ENCODE data around the gene SLC44A5.
"Not testable (repeated sequence)": the region's sequence is repeated elsewhere in the genome, so short reads cannot be mapped to it uniquely, and the experiment has no call there.

The SLC44A5 gene

DNA sequence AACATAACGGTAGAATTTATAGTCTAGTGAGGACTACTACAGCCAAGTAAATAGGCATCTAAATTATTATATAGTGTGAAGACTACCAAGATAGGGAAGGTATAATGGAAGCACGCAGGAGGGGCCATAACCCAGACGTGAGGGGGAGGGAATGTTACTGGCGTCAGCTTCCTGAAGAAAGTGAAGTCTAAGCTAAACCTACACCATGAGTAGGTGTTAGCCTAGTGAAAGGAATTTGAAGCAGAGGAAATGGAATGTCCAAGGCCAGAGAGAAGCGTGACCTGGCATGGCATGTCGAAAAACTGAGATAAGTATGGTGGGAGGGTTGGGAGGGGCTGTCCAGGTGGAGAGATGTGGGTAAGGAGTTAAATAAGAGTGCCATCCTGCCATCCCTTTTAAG is 140.5 kb downstream of the SLC44A5 start:
- no peak overlapping the region for H3K4me3 ChIP-seq (ENCODE audit: low read depth, low read length)

GRCh38 chr1:75469586-75470173 is 141.2 kb downstream of the SLC44A5 start:
- no peak overlapping the region for H3K4me3 ChIP-seq (ENCODE audit: low read depth, low read length)

DNA sequence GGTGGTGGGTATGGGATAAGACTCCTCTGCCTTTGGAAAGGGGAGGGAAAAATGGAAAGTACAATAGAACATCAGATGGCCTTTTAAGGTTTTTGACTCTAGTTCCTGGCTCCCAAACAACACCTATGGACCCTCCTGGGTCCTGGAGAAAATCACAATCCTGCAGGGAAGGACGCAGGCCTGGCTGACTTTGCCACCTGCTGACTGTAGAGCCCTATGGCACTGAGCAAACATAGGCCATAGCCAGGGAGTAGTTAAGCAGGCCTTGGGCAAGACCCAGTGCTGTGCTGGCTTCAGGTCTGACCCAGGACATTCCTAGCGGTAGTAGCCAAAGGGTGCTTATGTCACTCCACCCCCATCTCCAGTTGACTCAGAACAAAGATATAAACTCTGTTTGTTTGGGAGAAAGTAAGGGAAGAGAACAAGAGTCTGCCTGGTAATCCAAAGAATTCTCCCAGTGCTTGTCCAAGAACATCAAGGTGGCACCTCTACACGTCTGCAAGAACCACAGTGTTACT is 149.0 kb downstream of the SLC44A5 start:
- no peak overlapping the region for H3K4me3 ChIP-seq (ENCODE audit: low read depth, low read length)

DNA sequence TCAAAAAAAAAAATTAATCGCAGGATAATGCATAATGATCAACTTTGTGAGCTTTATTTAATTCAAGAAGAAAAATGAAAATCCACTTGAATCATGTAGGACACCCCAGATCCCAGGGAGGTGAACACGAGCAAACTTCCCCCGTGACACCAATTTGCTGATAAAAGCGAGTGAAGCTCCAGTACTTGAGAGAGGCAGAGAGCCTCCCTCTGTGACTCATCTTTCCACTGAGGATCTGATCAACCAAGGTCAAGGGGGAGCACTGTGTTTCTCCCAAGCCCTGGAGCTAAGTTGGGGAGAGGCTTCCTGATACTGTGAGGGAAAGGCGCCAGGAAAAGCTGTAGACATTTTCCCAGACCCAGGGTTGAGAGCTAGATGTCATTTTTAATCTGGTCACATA is 160.9 kb downstream of the SLC44A5 start:
- no peak overlapping the region for H3K4me3 ChIP-seq (ENCODE audit: low read depth, low read length)

DNA sequence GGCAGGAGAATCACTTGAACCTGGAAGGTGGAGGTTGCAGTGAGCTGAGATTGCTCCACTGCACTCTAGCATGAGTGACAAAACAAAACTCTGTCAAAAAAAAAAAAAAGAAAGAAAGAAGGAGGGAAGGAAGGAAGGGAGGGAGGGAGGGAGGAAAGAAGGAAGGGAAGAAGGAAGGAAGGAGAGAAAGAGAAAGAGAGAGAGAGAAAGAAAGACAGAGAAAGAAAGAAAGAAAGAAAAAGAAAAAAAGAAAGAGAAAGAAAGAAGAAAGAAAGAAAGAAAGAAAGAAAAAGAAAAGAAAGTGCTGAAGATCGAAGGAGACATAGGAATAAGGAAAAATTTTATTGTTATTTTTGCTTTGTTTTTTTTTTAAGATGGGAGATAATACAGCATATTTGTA is 166.7 kb downstream of the SLC44A5 start:
- H3K4me3 ChIP-seq (ENCODE audit: low read depth, low read length): no peak overlapping the region

DNA sequence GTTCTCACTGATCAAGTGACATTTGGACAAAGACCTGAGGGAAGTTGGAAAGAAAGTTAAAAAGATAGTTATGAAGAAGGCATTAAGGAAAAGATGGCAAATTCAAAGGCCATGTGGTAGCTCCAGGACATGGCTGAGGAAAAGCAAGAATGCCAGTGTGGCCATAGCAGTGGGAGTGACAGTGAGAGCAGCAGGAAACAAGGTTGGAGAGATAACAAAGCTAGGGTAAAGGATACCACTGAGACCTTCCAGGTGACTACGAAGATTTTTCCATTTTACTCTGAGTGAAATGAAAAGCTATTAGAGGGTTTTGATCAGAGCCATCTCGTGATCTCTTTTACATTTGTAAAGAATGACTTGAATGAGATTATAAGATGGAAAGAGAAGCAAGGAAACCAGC is 170.6 kb downstream of the SLC44A5 start:
- no peak overlapping the region for H3K4me3 ChIP-seq (ENCODE audit: low read depth, low read length)

GRCh38 chr1:75438355-75438754 is 172.6 kb downstream of the SLC44A5 start:
- no peak overlapping the region for H3K4me3 ChIP-seq (ENCODE audit: low read depth, low read length)

DNA sequence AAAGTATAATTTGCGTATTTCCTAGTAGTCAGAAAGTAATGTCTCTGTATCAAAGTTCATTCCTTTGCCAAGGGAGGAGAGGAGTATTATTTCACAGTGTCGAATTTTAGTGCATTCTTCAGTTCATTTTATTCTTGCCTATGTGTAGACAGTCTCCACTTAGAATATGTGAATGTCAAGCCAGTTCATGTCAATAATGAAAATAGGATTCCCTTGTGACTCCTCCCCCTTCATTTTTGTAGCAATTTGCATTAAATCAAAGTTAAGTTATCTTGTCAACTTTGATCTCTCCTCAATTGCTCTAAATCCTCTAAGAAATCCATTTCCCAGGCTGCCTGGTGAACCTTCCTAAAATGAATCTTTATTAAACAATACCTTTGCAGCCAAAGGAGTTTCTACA is 179.1 kb downstream of the SLC44A5 start:
- no peak overlapping the region for H3K4me3 ChIP-seq (ENCODE audit: low read depth, low read length)

GRCh38 chr1:75430526-75430925 is 180.4 kb downstream of the SLC44A5 start:
- no peak overlapping the region for H3K4me3 ChIP-seq (ENCODE audit: low read depth, low read length)

GRCh38 chr1:75426688-75427087 is 184.2 kb downstream of the SLC44A5 start:
- H3K4me3 ChIP-seq (ENCODE audit: low read depth, low read length): no peak overlapping the region

- no peak overlapping the region for H3K4me3 ChIP-seq (ENCODE audit: low read depth, low read length)
Observed at GRCh38 chr1:75425001-75425650, 185.8 kb downstream of the SLC44A5 start.

- no peak overlapping the region for H3K4me3 ChIP-seq (ENCODE audit: low read depth, low read length)
Observed at GRCh38 chr1:75423616-75424015, 187.3 kb downstream of the SLC44A5 start.

DNA sequence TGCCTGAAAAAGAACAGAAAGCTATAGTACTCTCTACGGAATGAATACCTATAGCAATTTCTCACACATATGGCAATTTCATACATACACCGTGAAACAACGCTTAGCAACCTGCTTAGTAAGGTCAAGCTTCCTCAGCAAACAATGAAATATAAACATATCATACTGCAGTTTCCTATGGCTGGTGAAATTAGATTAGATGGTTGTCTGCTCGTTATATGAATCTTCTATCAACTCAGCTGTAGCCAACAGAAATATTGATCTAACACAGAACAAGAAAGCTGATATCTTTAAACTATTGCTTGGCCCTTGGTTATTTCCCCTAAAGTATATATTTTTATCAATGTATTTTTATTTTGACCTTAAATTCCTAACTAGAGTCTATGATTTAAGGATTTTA is 187.8 kb downstream of the SLC44A5 start:
- no peak overlapping the region for H3K4me3 ChIP-seq (ENCODE audit: low read depth, low read length)

DNA sequence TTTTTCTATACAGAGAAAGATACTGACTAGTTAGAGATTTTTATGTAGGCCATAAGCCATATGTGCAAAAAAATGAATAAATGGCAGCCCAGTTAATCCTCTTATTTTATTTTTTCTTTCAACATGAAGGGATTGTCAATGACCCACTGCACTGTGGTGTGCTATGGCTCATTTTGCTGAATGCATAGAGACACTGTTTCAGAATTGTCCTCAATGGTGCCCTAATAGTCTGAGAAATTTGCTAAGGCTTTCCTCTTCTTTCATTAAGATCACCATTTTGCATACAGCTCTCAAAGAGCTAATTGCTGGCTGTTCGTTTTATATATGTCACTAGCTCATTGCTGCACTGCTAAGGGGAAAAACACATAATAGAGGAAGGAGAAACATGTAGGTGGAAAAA is 189.5 kb downstream of the SLC44A5 start:
- no peak overlapping the region for H3K4me3 ChIP-seq (ENCODE audit: low read depth, low read length)

DNA sequence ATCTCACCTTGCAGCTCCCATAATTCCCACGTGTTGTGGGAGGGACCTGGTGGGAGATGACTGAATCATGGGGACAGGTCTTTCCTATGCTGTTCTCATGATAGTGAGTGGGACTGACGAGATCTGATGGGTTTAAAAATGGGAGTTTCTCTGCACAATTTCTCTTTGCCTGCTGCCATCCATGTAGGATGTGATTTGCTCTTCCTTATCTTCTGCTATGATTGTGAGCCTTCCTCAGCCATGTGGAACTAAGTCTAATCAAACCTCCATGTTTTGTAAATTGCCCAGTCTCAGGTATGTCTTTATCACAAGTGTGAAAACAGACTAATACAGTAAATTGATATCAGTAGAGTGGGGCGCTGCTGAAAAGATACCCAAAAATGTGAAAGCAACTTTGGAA is 195.7 kb downstream of the SLC44A5 start:
- H3K4me3 ChIP-seq (ENCODE audit: low read depth, low read length): no peak overlapping the region

DNA sequence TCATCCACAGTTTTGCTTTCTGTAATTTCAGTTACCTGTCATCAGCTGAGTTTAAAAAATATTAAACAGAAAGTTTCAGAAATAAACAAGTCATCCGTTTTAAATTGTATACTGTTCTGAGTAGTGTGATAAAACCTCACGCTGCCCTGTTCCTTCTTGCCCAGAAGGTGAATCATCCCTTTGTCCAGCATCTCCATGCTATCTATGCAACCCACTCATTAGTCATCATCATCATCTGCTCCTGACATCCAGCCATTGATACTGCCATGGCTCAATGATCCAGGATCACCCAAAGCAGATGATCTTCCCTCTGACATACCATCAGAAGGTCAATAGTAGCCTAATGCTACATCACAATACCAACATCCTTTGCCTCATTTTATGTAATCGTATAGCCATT is 198.3 kb downstream of the SLC44A5 start:
- no peak overlapping the region for H3K4me3 ChIP-seq (ENCODE audit: low read depth, low read length)

DNA sequence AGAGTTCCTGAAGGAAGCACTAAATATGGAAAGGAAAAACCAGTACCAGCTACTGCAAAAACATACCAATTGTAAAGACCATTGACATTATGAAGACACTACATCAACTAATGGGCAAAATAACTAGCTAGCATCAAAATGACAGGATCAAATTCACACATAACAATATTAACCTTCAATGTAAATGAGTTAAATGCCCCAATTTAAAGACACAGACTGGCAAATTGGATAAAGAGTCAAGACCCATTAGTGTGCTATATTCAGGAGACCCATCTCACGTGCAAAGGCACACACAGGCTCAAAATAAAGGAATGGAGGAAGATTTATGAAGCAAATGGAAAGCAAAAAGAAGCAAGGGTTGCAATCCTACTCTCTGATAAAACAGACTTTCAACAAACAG is 206.2 kb downstream of the SLC44A5 start:
- H3K4me3 ChIP-seq (ENCODE audit: low read depth, low read length): not testable (repeated sequence)

GRCh38 chr1:75403147-75403646 is 207.7 kb downstream of the SLC44A5 start:
- H3K4me3 ChIP-seq (ENCODE audit: low read depth, low read length): not testable (repeated sequence)

- H3K4me3 ChIP-seq (ENCODE audit: low read depth, low read length): no peak overlapping the region
Observed at GRCh38 chr1:75400716-75401115, 210.2 kb downstream of the SLC44A5 start.

DNA sequence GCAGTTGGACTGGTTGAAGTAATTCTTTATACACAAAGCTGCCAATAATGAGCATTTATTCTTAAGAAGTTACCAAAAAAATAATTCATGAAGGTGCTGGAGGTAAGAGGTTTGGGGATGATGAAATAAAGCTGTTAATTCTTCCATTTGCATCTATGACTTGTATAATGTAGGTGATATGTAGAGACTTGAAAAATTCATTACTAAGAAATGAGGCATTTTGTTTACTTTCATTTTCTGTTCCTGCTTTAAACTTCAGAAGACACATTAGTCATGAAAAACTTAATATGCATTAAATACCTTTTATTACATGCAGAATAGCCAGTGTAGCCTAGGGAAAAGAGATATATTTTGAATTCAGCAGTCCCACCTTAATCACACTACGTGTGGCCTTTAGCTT is 214.2 kb downstream of the SLC44A5 start:
- H3K4me3 ChIP-seq (ENCODE audit: low read depth, low read length): no peak overlapping the region

DNA sequence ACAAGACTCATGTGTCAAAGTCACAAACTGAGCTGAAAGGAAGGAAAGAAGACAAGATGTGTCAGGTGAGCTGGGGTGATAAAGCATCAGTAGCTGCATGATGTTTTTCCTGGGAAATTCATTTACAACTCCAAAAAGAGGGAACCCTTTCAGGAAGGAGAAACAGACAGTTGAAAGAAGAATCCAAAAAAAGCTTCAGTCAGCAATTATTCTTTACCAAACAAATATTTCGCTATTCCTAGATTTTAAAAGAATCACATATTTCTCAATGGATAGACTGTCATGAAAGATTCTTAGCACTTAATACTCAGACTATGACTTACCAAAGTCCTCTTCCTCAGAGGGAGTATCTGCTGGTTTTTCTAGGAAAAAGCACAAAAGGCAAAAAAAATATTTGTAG is 214.7 kb downstream of the SLC44A5 start:
- H3K4me3 ChIP-seq (ENCODE audit: low read depth, low read length): no peak overlapping the region

GRCh38 chr1:75394386-75395139 is 216.4 kb downstream of the SLC44A5 start:
- no peak overlapping the region for H3K4me3 ChIP-seq (ENCODE audit: low read depth, low read length)
